Sigmoid colon (tissue), 7 donors: ENCODE results near the gene CCDC69. TPM values are rescaled to one million over a fixed set of nuclear protein-coding genes. Genes with fewer than 3 reads are reported as not detected.
"Not testable (repeated sequence)": the region's sequence is repeated elsewhere in the genome, so short reads cannot be mapped to it uniquely, and the experiment has no call there.

Experiments
- DNase-seq: peaks from one replicate; pipeline ENCODE4 v3.0.0-alpha.2; 2019
- H3K27ac ChIP-seq, 4 donors: fragments of 200-600 bp; sonication (generic); one replicate each; pipeline ENCODE4 v1.5.1; 2016 to 2019; ENCODE audit warnings: mild to moderate bottlenecking in 1 of 4
- H3K27me3 ChIP-seq, 3 donors: fragments of 200-600 bp; sonication (generic); one replicate each; pipeline ENCODE4 v1.5.1; 2019; ENCODE audit warnings: mild to moderate bottlenecking in 1 of 3
- H3K36me3 ChIP-seq, 4 donors: fragments of 200-600 bp; sonication (generic); one replicate each; pipeline ENCODE4 v1.5.1; 2016 to 2019
- H3K4me1 ChIP-seq, 4 donors: fragments of 200-600 bp; sonication (generic); one replicate each; pipeline ENCODE4 v1.5.1; 2017 to 2019
- H3K4me3 ChIP-seq, 4 donors: fragments of 200-600 bp; sonication (generic); one replicate each; pipeline ENCODE4 v1.5.1; 2017 to 2019; ENCODE audit warnings: mild to moderate bottlenecking in 2 of 4, moderate library complexity in 1 of 4
- H3K9me3 ChIP-seq, 4 donors: fragments of 200-600 bp in 3 of 4; sonication (generic) in 3 of 4; one replicate each; pipeline versions ENCODE4 v1.5.1 to v1.6.1; 2013 to 2019
- EP300 ChIP-seq, 4 donors: sonication (generic); formaldehyde crosslinking; IDR thresholded peaks; one replicate each; pipeline ENCODE4 v1.6.1; 2017; ENCODE audit warnings: antibody characterized with exemption in 4 of 4
- POLR2A ChIP-seq, 2 donors: fragments of 450-650 bp; IDR thresholded peaks; one replicate each; pipeline ENCODE4 v1.6.1; 2016; ENCODE audit warnings: antibody characterized with exemption in 2 of 2, mild to moderate bottlenecking in 2 of 2, moderate library complexity in 2 of 2
- POLR2AphosphoS5 ChIP-seq, 4 donors: sonication (generic); formaldehyde crosslinking; IDR thresholded peaks; one replicate each; pipeline ENCODE4 v1.6.1; 2017; ENCODE audit warnings: antibody characterized with exemption in 4 of 4
- WGBS, 2 donors: extraction: QIAGEN DNeasy Blood & Tissue Kit; methylation state at CpG; one replicate each; pipeline ENCODE4 v1.1.7; 2013; 5-methylcytosine and 5-hydroxymethylcytosine counted together
- intact Hi-C: fragments of 100-400 bp; cut with DNase I; formaldehyde crosslinking; loops from one replicate; pipeline ENCODE4 v1.15.1; 2023
- polyA plus RNA-seq, 3 donors: library from polyadenylated mRNA; stranded (reverse); fragments of 200-250 nt; gene quantifications; one replicate each; pipeline ENCODE4 v1.2.3, GENCODE V29; 2013
- total RNA-seq, 4 donors: library from RNA; depleted of rRNA; stranded (reverse); fragments of >200 nt; gene quantifications; one replicate each; pipeline ENCODE4 v1.1.0, GENCODE V29; 2016
- TF ChIP-seq, protein P1 (sequence below), 4 experiments: fragments of 450-650 bp in 3 of 4; fragments of 200-600 bp in 1 of 4; IDR thresholded peaks; one replicate each; pipeline ENCODE4 v1.5.1; 2016 to 2019; ENCODE audit warnings: antibody characterized with exemption in 4 of 4, mild to moderate bottlenecking in 3 of 4, moderate library complexity in 2 of 4
- donor health status: healthy with polysubstance abuse.
- donor health status: Bipolar disorder and iron deficiency.
- donor health status: healthy.

CCDC69 gene
- total and polyA plus RNA-seq, 7 donors = 6.0 to 342 (median 199) TPM

DNA sequence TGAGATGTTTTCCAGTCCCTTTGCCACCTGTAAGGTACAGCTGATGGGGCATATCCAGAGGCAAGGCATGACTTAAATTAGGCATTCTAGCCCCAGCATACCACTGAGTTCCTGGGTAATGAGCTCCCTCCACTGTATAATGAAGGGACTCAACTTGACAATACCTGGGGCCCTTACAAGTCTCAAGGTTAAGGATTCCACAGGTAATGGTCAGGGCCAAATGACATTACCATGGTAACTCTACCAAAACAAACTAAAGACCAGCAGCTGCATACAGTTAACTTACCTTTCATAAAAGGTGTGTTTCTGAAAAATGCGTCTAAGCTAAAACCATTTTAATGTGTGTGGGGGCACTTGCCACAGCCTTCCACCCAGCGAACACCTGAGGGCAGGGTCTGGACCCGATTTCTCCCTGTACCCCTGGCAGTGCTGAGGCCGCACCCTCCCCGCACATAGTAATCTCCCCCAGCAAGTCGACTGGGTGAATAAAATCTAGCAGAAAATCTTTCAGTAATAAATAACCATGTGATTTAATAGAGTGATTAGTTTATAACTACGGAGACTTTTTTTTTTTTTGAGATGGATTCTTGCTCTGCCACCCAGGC is 24.2 kb downstream of the CCDC69 start:
- intact Hi-C loops = no loop called here
- 69 to 92% methylated on average over 7 of the region's 7 CpGs for WGBS, 2 donors

DNA sequence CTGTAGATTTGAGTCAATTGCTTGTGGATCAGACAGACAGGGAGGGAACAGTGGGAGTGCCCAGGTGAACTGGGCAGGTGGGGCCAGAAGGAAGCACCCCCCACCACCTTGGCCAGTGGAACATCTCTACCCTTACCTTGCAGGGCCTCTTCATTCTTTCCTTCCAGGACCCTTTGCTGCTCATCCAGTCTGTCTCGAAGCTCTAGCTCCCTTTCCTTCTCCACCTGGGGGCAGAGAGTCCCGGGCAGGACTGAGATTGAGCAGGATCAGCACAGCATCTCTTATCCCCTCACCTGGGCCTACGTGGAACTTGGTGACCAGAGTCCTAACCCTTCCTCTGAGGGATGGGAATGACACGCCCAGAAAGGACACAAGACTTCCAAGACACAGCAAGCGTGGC is 25.0 kb downstream of the CCDC69 start:
- Histone ChIP-seq H3K9me3 (no peaks in the 10 kb centered on the region), H3K27me3 (no peaks in the 10 kb centered on the region), H3K36me3 (peaks cover 4 to 71% (median 27%) of the 10 kb centered on the region in 4 donors), H3K4me1 (peaks cover 0 to 22% (median 9%) of the 10 kb centered on the region in 4 donors), H3K27ac (peak overlapping the region in 1 of 4 donors; percentile 18), H3K4me3 (no peak overlapping the region)
- intact Hi-C loops = no loop called here
- TF ChIP-seq, protein P1, sequence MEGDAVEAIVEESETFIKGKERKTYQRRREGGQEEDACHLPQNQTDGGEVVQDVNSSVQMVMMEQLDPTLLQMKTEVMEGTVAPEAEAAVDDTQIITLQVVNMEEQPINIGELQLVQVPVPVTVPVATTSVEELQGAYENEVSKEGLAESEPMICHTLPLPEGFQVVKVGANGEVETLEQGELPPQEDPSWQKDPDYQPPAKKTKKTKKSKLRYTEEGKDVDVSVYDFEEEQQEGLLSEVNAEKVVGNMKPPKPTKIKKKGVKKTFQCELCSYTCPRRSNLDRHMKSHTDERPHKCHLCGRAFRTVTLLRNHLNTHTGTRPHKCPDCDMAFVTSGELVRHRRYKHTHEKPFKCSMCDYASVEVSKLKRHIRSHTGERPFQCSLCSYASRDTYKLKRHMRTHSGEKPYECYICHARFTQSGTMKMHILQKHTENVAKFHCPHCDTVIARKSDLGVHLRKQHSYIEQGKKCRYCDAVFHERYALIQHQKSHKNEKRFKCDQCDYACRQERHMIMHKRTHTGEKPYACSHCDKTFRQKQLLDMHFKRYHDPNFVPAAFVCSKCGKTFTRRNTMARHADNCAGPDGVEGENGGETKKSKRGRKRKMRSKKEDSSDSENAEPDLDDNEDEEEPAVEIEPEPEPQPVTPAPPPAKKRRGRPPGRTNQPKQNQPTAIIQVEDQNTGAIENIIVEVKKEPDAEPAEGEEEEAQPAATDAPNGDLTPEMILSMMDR (IDR thresholded peaks at IDR 0.05) = no peak
- TF ChIP-seq POLR2A (IDR thresholded peaks at IDR 0.05) = no peak
- TF ChIP-seq POLR2AphosphoS5 (IDR thresholded peaks at IDR 0.05) = no peak
- TF ChIP-seq EP300 (IDR thresholded peaks at IDR 0.05) = no peak
- DNase-seq = no peak
- 81 to 91% methylated on average over 5 of the region's 5 CpGs for WGBS, 2 donors

More for the DNA sequence above, 24.2 kb downstream of the CCDC69 start:
- TF ChIP-seq POLR2A (IDR thresholded peaks at IDR 0.05) = no peak
- no peak for TF ChIP-seq POLR2AphosphoS5 (IDR thresholded peaks at IDR 0.05)
- no peak for TF ChIP-seq EP300 (IDR thresholded peaks at IDR 0.05)
- TF ChIP-seq, protein P1 (IDR thresholded peaks at IDR 0.05) = no peak
- Histone ChIP-seq H3K9me3 (no peaks in the 10 kb centered on the region), H3K27me3 (no peaks in the 10 kb centered on the region), H3K4me1 (peaks cover 0 to 22% (median 9%) of the 10 kb centered on the region in 4 donors), H3K36me3 (peaks cover 4 to 64% (median 27%) of the 10 kb centered on the region in 4 donors), H3K27ac (no peak overlapping the region), H3K4me3 (no peak overlapping the region)
- no peak for DNase-seq

DNA sequence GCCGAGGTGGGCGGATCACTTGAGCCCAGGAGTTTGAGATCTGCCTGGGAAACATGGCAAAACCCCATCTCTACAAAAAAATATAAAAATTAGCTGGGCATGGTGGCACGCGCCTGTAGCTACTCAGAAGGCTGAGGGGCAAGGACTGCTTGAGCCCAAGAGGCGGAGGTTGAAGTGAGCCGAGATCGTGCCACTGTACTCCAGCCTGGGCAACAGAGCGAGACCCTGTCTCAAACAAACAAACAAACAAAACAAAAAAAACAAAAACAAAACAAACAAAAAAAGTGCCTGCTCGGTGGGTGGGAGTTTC is 26.6 kb downstream of the CCDC69 start:
- Histone ChIP-seq H3K36me3 (peaks cover 4 to 75% (median 26%) of the 10 kb centered on the region in 4 donors), H3K4me1 (peaks cover 0 to 12% (median 0%) of the 10 kb centered on the region in 4 donors), H3K27ac (peak overlapping the region in 3 of 4 donors; percentile 7 to 64 (median 48))
- intact Hi-C loops, H3K9me3 ChIP-seq, H3K27me3 ChIP-seq, H3K4me3 ChIP-seq: not testable (repeated sequence)
- WGBS, 2 donors = 88 to 93% methylated on average over 9 of the region's 9 CpGs
- DNase-seq = peak; percentile 12

DNA sequence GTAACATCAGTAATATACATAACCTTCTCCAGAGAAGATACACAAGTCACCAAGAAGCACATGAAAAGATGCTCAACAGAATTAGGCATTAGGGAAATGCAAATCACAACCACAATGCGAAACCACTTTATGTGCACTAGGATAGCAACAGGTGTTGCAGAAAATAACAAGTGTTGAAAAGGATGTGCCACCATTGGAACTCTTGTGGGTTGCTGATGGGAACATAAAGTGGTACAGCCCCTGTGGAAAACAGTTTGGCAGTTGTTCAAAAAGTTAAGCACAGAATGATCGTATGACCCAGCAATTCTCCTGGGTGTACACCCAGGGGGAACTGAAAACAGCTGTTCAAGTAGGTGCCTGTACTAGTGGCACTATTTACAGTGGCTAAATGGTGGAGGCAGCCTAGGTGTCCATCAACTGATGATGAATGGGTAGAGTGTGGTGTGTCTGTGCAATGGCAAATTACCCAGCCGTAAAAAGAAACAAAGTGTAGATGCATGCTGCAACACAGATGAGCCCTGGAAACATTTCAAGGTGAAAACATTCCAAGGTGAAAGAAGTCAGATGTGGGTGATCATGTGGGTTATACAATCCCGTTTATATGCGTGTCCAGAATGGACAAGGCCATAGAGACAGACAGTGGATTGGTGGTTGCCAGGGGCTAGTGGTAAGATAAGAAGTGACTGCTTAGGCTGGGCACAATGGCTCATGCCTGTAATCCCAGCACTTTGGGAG is 27.2 kb downstream of the CCDC69 start:
- peaks cover 4 to 71% (median 24%) of the 10 kb centered on the region in 4 donors for H3K36me3 ChIP-seq
- peak; percentile 17 for DNase-seq
- H3K9me3 ChIP-seq = no peaks in the 10 kb centered on the region
- 67% methylated on average over 5 of the region's 5 CpGs for WGBS, 2 donors
- intact Hi-C loops = no loop called here
- TF ChIP-seq, protein P1 (IDR thresholded peaks at IDR 0.05) = no peak
- no peak for TF ChIP-seq POLR2A (IDR thresholded peaks at IDR 0.05)
- TF ChIP-seq EP300 (IDR thresholded peaks at IDR 0.05) = no peak
- no peak for TF ChIP-seq POLR2AphosphoS5 (IDR thresholded peaks at IDR 0.05)
- H3K27me3 ChIP-seq = no peaks in the 10 kb centered on the region
- no peak overlapping the region for H3K4me3 ChIP-seq
- peak overlapping the region in 3 of 4 donors; percentile 7 to 64 (median 48) for H3K27ac ChIP-seq
- H3K4me1 ChIP-seq = peaks cover 0 to 12% (median 0%) of the 10 kb centered on the region in 4 donors

DNA sequence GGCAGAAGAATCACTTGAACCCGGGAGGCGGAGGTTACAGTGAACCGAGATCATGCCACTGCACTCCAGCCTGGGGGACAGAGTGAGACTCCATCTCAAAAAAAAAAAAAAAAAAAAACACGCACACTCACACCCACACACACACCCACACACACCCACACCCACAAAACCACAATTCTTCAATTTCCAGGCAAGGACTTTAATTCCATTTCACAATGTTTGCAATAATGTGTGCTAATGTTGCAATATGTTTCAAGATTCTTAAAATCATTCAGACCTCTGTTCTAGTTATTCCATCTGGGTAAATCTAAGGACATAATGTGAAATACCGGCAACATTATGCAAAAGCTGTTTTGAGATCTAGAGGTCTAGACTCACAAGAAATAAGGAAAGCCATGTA is 28.3 kb downstream of the CCDC69 start:
- Histone ChIP-seq H3K4me1 (peaks cover 0 to 12% (median 0%) of the 10 kb centered on the region in 4 donors), H3K27ac (peak overlapping the region in 1 of 4 donors; percentile 64), H3K27me3 (no peaks in the 10 kb centered on the region), H3K36me3 (peaks cover 3 to 61% (median 20%) of the 10 kb centered on the region in 4 donors), H3K4me3 (no peak overlapping the region), H3K9me3 (no peaks in the 10 kb centered on the region)
- intact Hi-C loops = no loop called here
- WGBS, 2 donors = 74 to 82% methylated on average over 5 of the region's 5 CpGs
- TF ChIP-seq POLR2A (IDR thresholded peaks at IDR 0.05) (no peak), POLR2AphosphoS5 (IDR thresholded peaks at IDR 0.05) (peak in 2 of 4 donors; percentile 16 to 39), EP300 (IDR thresholded peaks at IDR 0.05) (no peak)
- TF ChIP-seq, protein P1 (IDR thresholded peaks at IDR 0.05) = no peak
- no peak for DNase-seq
